Activated CD8-positive, alpha-beta T cell treated with anti-CD3 and anti-CD28 coated beads for 36 hours (primary cell): ENCODE data around the gene UGT1A6. TPM values are rescaled to one million over a fixed set of nuclear protein-coding genes. Genes with fewer than 3 reads are reported as not detected.

Experiments used
- ATAC-seq: fragments of 200-7000 bp; cut with Tn5 transposase; one replicate; pipeline ENCODE4 v1.10.0; 2021; ENCODE audit warnings: mild to moderate bottlenecking, moderate library complexity
- CTCF ChIA-PET: fragments of 350-600 bp; sonication (Branson Sonifier 250); formaldehyde crosslinking; loops from one replicate; lab custom pipeline; 2021; ENCODE audit warnings: antibody characterized with exemption; lab: Charles Lee
- POLR2A ChIA-PET: fragments of 350-600 bp; sonication (Branson Sonifier 250); formaldehyde crosslinking; loops from one replicate; lab custom pipeline; 2021; ENCODE audit warnings: antibody characterized with exemption; lab: Charles Lee
- DNase-seq: peaks from one replicate; pipeline ENCODE4 v3.0.0-alpha.2; 2020
- H3K27ac Mint-ChIP-seq: one replicate; pipeline ENCODE4 v1.8.0; 2021; ENCODE audit warnings: mild to moderate bottlenecking, mixed read lengths
- H3K27me3 Mint-ChIP-seq: one replicate; pipeline ENCODE4 v1.8.0; 2021; ENCODE audit warnings: mixed read lengths
- H3K36me3 Mint-ChIP-seq: one replicate; pipeline ENCODE4 v1.8.0; 2021; ENCODE audit warnings: low read depth, mixed read lengths
- H3K4me1 Mint-ChIP-seq: one replicate; pipeline ENCODE4 v1.8.0; 2021; ENCODE audit warnings: low read depth, mixed read lengths
- H3K4me3 Mint-ChIP-seq: one replicate; pipeline ENCODE4 v1.8.0; 2021; ENCODE audit warnings: mild to moderate bottlenecking, moderate library complexity, mixed read lengths
- H3K9me3 Mint-ChIP-seq: one replicate; pipeline ENCODE4 v1.8.0; 2021; ENCODE audit warnings: mixed read lengths
- intact Hi-C: fragments of 100-400 bp; cut with micrococcal nuclease; formaldehyde crosslinking; loops from one replicate; pipeline ENCODE4 v1.10.0; 2022
- total RNA-seq, 2 experiments: library from RNA; stranded (reverse); gene quantifications; one replicate each; pipeline ENCODE4 v1.2.3, GENCODE V29; 2021
- TF ChIP-seq, protein P1 (sequence below): fragments of 200-600 bp; IDR thresholded peaks from one replicate; pipeline ENCODE4 v1.8.0; 2022; ENCODE audit warnings: antibody characterized with exemption, mild to moderate bottlenecking

Gene UGT1A6
- total RNA-seq, 2 experiments from 2014 or later: not detected

DNA sequence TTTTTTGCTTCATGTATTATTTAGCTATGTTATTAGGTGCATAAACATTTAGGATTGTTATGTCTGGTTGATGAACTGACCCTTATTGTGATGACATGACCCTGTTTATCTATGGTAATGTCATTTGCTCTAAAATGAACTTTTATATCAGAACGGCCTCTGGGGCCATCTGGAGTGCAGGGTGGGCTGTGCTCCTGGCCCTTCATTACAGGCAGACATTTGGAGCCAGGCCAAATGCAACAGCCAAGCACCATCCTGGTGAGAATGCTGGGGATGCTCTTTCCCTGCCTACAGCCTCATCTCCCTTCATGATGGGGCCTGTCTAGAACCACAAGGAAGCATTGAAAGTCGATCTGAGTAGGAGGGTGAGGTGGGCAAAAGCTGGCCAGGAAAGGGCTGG lies 123.6 kb downstream of the UGT1A6 start:
- H3K36me3 Mint-ChIP-seq: no peaks in the 10 kb centered on the region
- no peak overlapping the region for H3K4me3 Mint-ChIP-seq
- no peak overlapping the region for H3K27ac Mint-ChIP-seq
- ChIA-PET POLR2A (no interaction called here), CTCF (no interaction called here)
- intact Hi-C loops: no loop called here
- ATAC-seq (no peak), DNase-seq (no peak)
- H3K4me1 Mint-ChIP-seq: no peaks in the 10 kb centered on the region
- peaks cover 1% of the 10 kb centered on the region for H3K27me3 Mint-ChIP-seq
- TF ChIP-seq, protein P1, sequence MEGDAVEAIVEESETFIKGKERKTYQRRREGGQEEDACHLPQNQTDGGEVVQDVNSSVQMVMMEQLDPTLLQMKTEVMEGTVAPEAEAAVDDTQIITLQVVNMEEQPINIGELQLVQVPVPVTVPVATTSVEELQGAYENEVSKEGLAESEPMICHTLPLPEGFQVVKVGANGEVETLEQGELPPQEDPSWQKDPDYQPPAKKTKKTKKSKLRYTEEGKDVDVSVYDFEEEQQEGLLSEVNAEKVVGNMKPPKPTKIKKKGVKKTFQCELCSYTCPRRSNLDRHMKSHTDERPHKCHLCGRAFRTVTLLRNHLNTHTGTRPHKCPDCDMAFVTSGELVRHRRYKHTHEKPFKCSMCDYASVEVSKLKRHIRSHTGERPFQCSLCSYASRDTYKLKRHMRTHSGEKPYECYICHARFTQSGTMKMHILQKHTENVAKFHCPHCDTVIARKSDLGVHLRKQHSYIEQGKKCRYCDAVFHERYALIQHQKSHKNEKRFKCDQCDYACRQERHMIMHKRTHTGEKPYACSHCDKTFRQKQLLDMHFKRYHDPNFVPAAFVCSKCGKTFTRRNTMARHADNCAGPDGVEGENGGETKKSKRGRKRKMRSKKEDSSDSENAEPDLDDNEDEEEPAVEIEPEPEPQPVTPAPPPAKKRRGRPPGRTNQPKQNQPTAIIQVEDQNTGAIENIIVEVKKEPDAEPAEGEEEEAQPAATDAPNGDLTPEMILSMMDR: no peak
- no peaks in the 10 kb centered on the region for H3K9me3 Mint-ChIP-seq

DNA sequence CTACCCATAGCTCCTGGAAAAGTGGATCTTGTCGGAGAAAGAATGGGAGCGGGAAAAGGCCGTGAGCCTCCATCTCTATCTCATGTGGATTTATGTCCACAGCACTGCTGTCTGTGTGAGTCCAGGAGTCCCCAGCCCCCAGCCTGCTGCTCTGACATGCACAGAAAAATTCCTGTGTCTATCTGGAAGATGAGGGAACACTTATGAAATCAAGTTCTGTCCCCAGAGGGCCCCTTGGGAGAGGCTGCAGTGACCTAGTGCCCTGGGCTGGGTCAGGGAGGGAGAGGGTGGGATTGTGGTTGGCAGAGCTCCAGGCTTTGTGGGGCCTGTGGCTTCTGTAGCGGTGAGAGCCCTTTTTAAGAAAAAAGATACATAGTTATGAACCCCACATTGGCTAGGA lies 124.1 kb downstream of the UGT1A6 start:
- Mint-ChIP-seq H3K27me3 (peaks cover 1% of the 10 kb centered on the region), H3K27ac (no peak overlapping the region), H3K4me1 (no peaks in the 10 kb centered on the region), H3K9me3 (no peaks in the 10 kb centered on the region), H3K36me3 (no peaks in the 10 kb centered on the region), H3K4me3 (no peak overlapping the region)
- TF ChIP-seq, protein P1: no peak
- ATAC-seq: no peak
- DNase-seq: no peak
- ChIA-PET CTCF (no interaction called here), POLR2A (no interaction called here)
- intact Hi-C loops: no loop called here

DNA sequence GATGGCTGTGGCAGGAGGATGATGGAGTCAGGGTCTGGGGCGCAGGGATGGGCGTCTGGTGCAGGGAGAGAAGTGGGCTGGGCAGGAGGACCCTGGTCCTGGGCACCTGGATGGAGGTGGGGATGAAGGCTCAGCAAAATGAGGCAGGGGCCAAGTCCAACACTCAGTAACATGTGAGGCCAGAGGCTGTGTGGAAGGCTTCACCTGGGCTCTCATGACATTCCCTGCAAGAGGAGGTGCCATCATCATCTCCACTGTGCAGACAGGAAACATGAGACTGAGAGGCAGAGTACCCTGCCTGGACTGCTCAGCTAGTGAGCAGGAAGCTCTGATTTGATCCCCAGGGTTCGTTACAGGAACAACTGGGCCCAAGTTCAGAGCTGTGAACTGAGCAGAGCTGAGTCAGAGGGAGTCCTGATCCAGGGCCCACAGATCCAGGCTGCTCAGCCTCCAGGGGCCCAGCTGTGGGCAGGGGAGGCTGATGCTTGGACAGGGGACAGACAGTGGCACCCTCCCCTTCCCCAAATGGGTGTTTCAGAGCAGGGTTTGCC lies 124.7 kb downstream of the UGT1A6 start:
- Mint-ChIP-seq H3K36me3 (no peaks in the 10 kb centered on the region), H3K27ac (no peak overlapping the region), H3K4me3 (no peak overlapping the region), H3K27me3 (peaks cover 1% of the 10 kb centered on the region), H3K9me3 (no peaks in the 10 kb centered on the region), H3K4me1 (no peaks in the 10 kb centered on the region)
- TF ChIP-seq, protein P1: no peak
- POLR2A ChIA-PET: no interaction called here
- CTCF ChIA-PET: no interaction called here
- intact Hi-C loops: no loop called here
- DNase-seq: no peak
- ATAC-seq: no peak

DNA sequence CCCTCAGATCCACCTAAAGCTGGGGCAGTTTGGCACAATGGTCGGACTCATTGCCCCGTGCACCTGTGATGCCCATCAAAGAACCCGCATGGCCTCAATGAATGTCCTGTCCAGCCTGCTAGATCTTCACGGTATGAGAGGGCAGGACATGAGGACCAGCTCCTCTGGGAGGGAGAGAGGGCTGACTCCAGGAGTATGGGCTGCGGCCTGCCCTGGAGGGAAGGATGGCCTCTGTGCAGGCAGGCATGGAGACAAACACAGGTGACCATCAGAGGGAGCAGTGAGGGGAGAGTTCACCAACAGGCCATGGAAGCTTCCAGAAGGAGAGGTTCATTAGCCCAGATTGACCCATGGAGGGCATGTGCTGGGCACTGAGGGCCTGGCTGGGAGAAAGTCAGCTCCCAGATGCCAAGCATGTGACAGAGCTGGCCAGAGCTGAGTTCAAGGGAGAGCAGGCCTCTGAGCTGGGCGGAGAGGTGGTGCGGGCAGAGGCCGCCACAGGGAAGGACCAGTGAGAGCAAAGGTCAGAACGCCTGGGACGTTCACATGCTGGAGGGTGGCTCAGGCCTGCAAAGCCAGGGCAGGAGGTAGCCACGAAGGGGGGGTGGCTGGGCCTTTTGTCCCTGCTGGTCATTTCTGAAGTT lies 125.4 kb downstream of the UGT1A6 start:
- H3K36me3 Mint-ChIP-seq: no peaks in the 10 kb centered on the region
- no peak overlapping the region for H3K27ac Mint-ChIP-seq
- TF ChIP-seq, protein P1: no peak
- POLR2A ChIA-PET: no interaction called here
- no peaks in the 10 kb centered on the region for H3K9me3 Mint-ChIP-seq
- H3K27me3 Mint-ChIP-seq: peaks cover 1% of the 10 kb centered on the region
- intact Hi-C loops: no loop called here
- no peak for ATAC-seq
- DNase-seq: no peak
- no peaks in the 10 kb centered on the region for H3K4me1 Mint-ChIP-seq
- H3K4me3 Mint-ChIP-seq: no peak overlapping the region
- CTCF ChIA-PET: no interaction called here

DNA sequence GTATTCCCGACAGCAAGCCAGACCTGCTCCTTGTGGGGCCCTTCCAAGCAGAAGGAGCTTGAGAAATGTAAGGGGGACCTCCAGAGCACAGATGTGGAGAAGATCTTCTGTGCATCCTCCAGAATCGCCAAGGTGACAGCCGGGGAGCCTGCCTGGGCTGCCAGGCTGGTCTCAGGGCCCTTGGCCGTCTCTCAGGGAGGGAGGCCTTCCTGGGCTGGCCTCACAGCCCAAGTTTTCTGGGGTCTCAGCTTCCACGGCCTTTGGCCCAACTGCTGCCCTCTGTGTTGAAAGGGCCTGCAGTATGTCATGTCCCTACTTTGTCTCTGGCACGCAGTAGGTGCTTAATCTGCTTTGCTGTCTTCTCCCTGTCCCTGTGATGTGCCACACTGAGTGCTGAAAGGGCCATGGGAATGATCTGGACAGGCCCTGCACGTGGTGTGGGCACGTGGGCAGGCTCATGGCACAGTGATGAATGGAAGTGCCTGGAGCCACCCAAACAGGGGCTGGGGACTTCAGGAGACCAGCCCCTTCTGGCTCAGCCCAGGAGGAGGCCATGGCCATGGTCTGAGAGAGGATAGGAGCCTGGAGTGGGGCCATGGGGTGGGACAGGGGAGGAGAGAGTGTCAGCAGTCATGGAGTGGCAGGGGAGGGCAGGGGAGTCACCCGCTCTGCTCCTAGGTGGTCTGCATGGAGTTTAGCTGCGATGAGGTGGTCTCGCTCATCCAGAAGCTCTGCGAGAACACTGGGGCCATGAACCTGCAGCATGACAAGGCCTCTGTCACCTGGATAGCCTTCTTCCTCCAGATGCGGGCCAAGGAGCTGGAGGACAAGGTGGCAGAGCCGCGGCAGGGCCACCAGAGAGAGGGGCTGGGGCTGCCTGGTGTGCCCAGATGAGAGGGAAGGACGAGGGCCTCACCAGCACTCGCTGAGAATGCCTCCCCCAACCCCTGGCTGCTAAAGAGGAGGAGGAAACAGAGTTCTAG lies 126.2 kb downstream of the UGT1A6 start:
- intact Hi-C loops: no loop called here
- no peak overlapping the region for H3K27ac Mint-ChIP-seq
- H3K4me1 Mint-ChIP-seq: no peaks in the 10 kb centered on the region
- TF ChIP-seq, protein P1: no peak
- CTCF ChIA-PET: interaction anchor here (1.0 kb wide), 1 partner anchor 11 kb away, joined by 3 read pairs; no protein-coding TSS in a partner anchor
- ATAC-seq: no peak
- H3K4me3 Mint-ChIP-seq: no peak overlapping the region
- POLR2A ChIA-PET: no interaction called here
- DNase-seq: no peak
- H3K27me3 Mint-ChIP-seq: peaks cover 1% of the 10 kb centered on the region
- H3K36me3 Mint-ChIP-seq: no peaks in the 10 kb centered on the region
- no peaks in the 10 kb centered on the region for H3K9me3 Mint-ChIP-seq
